ENCODE measurements around the gene MBD1.

GRCh38 chr18:50249576-50249975 is 31.7 kb downstream of the MBD1 start:
- TF ChIP-seq EZH2phosphoT487 (conservative IDR thresholded peaks at IDR 0.05; ENCODE audit: low read length) (no peak), CTCF (IDR thresholded peaks at IDR 0.05; ENCODE audit: insufficient read depth, low read length, poor library complexity, severe bottlenecking) (no peak)
